SK-N-SH (cell line): ENCODE measurements around the gene MMP2. TPM values are rescaled to one million over a fixed set of nuclear protein-coding genes. Genes with fewer than 3 reads are reported as not detected.
A peak's percentile ranks its signal among the peaks of the same experiment; 100 is the strongest.

ENCODE experiments used
- CTCF ChIA-PET: fragments of 300-600, 350-600 bp; formaldehyde crosslinking; extraction: SDS; loops from one replicate; lab custom pipeline; 2021; lab: Yijun Ruan, JAX
- POLR2A ChIA-PET: fragments of 350-600 bp; sonication (Branson Sonifier 250); formaldehyde crosslinking; extraction: SDS; loops from one replicate; lab custom pipeline; 2020; ENCODE audit warnings: antibody characterized with exemption, inconsistent platforms; lab: Yijun Ruan, JAX
- DNase-seq: peaks from one replicate; pipeline ENCODE4 v3.0.0; 2012
- H2AFZ ChIP-seq: fragments of 200-600 bp; sonication (generic); 2 replicates; pipeline ENCODE4 v1.8.1; 2016; ENCODE audit warnings: antibody characterized with exemption, mild to moderate bottlenecking, low read depth
- H3F3A ChIP-seq: fragments of 200-600 bp; sonication (generic); replicated peaks from 2 replicates; pipeline ENCODE3; 2016; ENCODE audit warnings: antibody characterized with exemption, mild to moderate bottlenecking; ENCODE audit not compliant: insufficient read depth
- H3K27ac ChIP-seq, 2 experiments: fragments of 200-500 bp in 1 of 2; fragments of 200-600 bp in 1 of 2; sonication (Bioruptor generic) in 1 of 2; sonication (generic), shearing (Covaris generic) in 1 of 2; 2 replicates each; pipeline versions ENCODE4 v1.5.1 to v1.6.1; 2014 to 2016; ENCODE audit warnings: low read depth in 2 of 2, inconsistent platforms in 1 of 2, low read length in 1 of 2, mild to moderate bottlenecking in 1 of 2, mixed read lengths in 1 of 2
- H3K27me3 ChIP-seq: fragments of 200-600 bp; sonication (generic), shearing (Covaris generic); 2 replicates; pipeline ENCODE4 v1.6.1; 2016; ENCODE audit warnings: mixed run types; ENCODE audit not compliant: insufficient read depth
- H3K36me3 ChIP-seq, 2 experiments: fragments of 200-500 bp in 1 of 2; fragments of 200-600 bp in 1 of 2; sonication (Bioruptor generic) in 1 of 2; sonication (generic) in 1 of 2; replicated peaks in 1 of 2; 2 replicates each; pipeline versions ENCODE3 to v1.5.1; 2014 to 2016; ENCODE audit warnings: low read length in 1 of 2, mild to moderate bottlenecking in 1 of 2; ENCODE audit not compliant: insufficient read depth in 2 of 2, control insufficient read depth in 1 of 2
- H3K4me1 ChIP-seq, 2 experiments: fragments of 200-500 bp in 1 of 2; fragments of 200-600 bp in 1 of 2; sonication (Bioruptor generic) in 1 of 2; sonication (generic), shearing (Covaris generic) in 1 of 2; 2 replicates each; pipeline versions ENCODE4 v1.5.1 to v1.6.1; 2014 to 2016; ENCODE audit warnings: low read depth in 1 of 2, low read length in 1 of 2, mixed run types in 1 of 2; ENCODE audit not compliant: insufficient read depth in 2 of 2, control insufficient read depth in 1 of 2
- H3K4me2 ChIP-seq: fragments of 200-600 bp; sonication (generic), shearing (Covaris generic); 2 replicates; pipeline ENCODE4 v1.6.1; 2017; ENCODE audit warnings: mixed run types
- H3K4me3 ChIP-seq, 2 experiments: fragments of 200-500 bp in 1 of 2; fragments of 200-600 bp in 1 of 2; sonication (Bioruptor generic) in 1 of 2; sonication (generic), shearing (Covaris generic) in 1 of 2; 2 replicates each; pipeline versions ENCODE4 v1.5.1 to v1.8.1; 2014 to 2016; ENCODE audit warnings: low read depth in 2 of 2, inconsistent platforms in 1 of 2, low read length in 1 of 2, mild to moderate bottlenecking in 1 of 2, mixed read lengths in 1 of 2, moderate library complexity in 1 of 2
- H3K79me2 ChIP-seq: fragments of 200-600 bp; sonication (generic); 2 replicates; pipeline ENCODE4 v1.8.1; 2017; ENCODE audit warnings: mild to moderate bottlenecking; ENCODE audit not compliant: insufficient read depth
- H3K9ac ChIP-seq: fragments of 200-600 bp; sonication (generic); 2 replicates; pipeline ENCODE4 v1.6.1; 2017; ENCODE audit warnings: mixed run types
- H3K9me2 ChIP-seq: fragments of 200-600 bp; sonication (generic); 2 replicates; pipeline ENCODE4 v1.6.1; 2017; ENCODE audit warnings: mixed run types
- H3K9me3 ChIP-seq: fragments of 200-600 bp; sonication (generic); 2 replicates; pipeline ENCODE4 v1.6.1; 2017; ENCODE audit warnings: mixed run types, mild to moderate bottlenecking, moderate library complexity
- H4K20me1 ChIP-seq: fragments of 200-600 bp; sonication (generic); 2 replicates; pipeline ENCODE4 v1.6.1; 2017; ENCODE audit warnings: mild to moderate bottlenecking, mixed run types; ENCODE audit not compliant: insufficient read depth
- CHD2 ChIP-seq: fragments of 150-350 bp; IDR thresholded peaks from 2 replicates; pipeline ENCODE4 v1.6.1; 2018; ENCODE audit warnings: low read length; ENCODE audit not compliant: partially characterized antibody
- ELF1 ChIP-seq: IDR thresholded peaks from 2 replicates; pipeline ENCODE4 v1.4.0; 2012
- EP300 ChIP-seq, 2 experiments: IDR thresholded peaks; 2 replicates each; pipeline versions ENCODE4 v1.4.0 to v1.6.1; 2012; ENCODE audit warnings: borderline replicate concordance in 1 of 2, low read depth in 1 of 2, low read length in 1 of 2
- FOSL2 ChIP-seq: IDR thresholded peaks from 2 replicates; pipeline ENCODE4 v1.4.0; 2012; ENCODE audit warnings: low read depth, mild to moderate bottlenecking, moderate library complexity, borderline replicate concordance
- FOXJ3 ChIP-seq: sonication (generic); formaldehyde crosslinking; IDR thresholded peaks from 2 replicates; pipeline ENCODE4 v1.5.1; 2020; ENCODE audit warnings: mild to moderate bottlenecking, missing genetic modification reagents
- FOXM1 ChIP-seq: IDR thresholded peaks from 2 replicates; pipeline ENCODE4 v1.4.0; 2012; ENCODE audit warnings: low read depth, mild to moderate bottlenecking
- GABPA ChIP-seq: IDR thresholded peaks from 2 replicates; pipeline ENCODE4 v1.4.0; 2012; ENCODE audit warnings: low read depth, mild to moderate bottlenecking
- GATA2 ChIP-seq: sonication (generic); formaldehyde crosslinking; IDR thresholded peaks from 2 replicates; pipeline ENCODE4 v1.5.0; 2020; ENCODE audit warnings: mild to moderate bottlenecking, missing genetic modification reagents
- JUND ChIP-seq: IDR thresholded peaks from 2 replicates; pipeline ENCODE4 v1.4.0; 2012
- MEF2A ChIP-seq: IDR thresholded peaks from 2 replicates; pipeline ENCODE4 v1.4.0; 2012; ENCODE audit warnings: low read depth, borderline replicate concordance
- MXI1 ChIP-seq: IDR thresholded peaks from 2 replicates; pipeline ENCODE4 v1.6.1; 2012; ENCODE audit warnings: mild to moderate bottlenecking, low read depth, low read length, improper control_type of control experiment
- NFIC ChIP-seq: IDR thresholded peaks from 2 replicates; pipeline ENCODE4 v1.4.0; 2012; ENCODE audit warnings: borderline replicate concordance
- NRF1 ChIP-seq: IDR thresholded peaks from 2 replicates; pipeline ENCODE4 v1.6.1; 2012; ENCODE audit warnings: low read depth, mild to moderate bottlenecking, low read length
- POLR2AphosphoS5 ChIP-seq: IDR thresholded peaks from 2 replicates; pipeline ENCODE4 v1.6.1; 2012; ENCODE audit warnings: low read depth, low read length
- RAD21 ChIP-seq: IDR thresholded peaks from 2 replicates; pipeline ENCODE4 v1.6.1; 2012; ENCODE audit warnings: mild to moderate bottlenecking, low read length
- RCOR1 ChIP-seq: fragments of 150-350 bp; IDR thresholded peaks from 2 replicates; pipeline ENCODE4 v1.6.1; 2017; ENCODE audit warnings: antibody characterized with exemption, low read length
- RFX5 ChIP-seq: IDR thresholded peaks from 2 replicates; pipeline ENCODE4 v1.6.1; 2012; ENCODE audit warnings: mild to moderate bottlenecking, improper control_type of control experiment, low read length
- RXRA ChIP-seq: IDR thresholded peaks from 2 replicates; pipeline ENCODE4 v1.4.0; 2012; ENCODE audit warnings: low read depth, mild to moderate bottlenecking, borderline replicate concordance
- SIN3A ChIP-seq: IDR thresholded peaks from 2 replicates; pipeline ENCODE4 v1.6.1; 2012; ENCODE audit warnings: low read depth, mild to moderate bottlenecking, low read length, moderate library complexity, borderline replicate concordance
- SMC3 ChIP-seq: IDR thresholded peaks from 2 replicates; pipeline ENCODE4 v1.6.1; 2012; ENCODE audit warnings: low read depth, low read length, improper control_type of control experiment
- TAF1 ChIP-seq: IDR thresholded peaks from 2 replicates; pipeline ENCODE4 v1.6.1; 2012; ENCODE audit warnings: low read depth, mild to moderate bottlenecking, low read length, moderate library complexity, borderline replicate concordance
- TCF12 ChIP-seq: IDR thresholded peaks from 2 replicates; pipeline ENCODE4 v1.4.0; 2012
- TEAD4 ChIP-seq: IDR thresholded peaks from 2 replicates; pipeline ENCODE4 v1.4.0; 2012; ENCODE audit warnings: mild to moderate bottlenecking, borderline replicate concordance; ENCODE audit not compliant: insufficient read depth
- WGBS: methylation state at CpG from one replicate; pipeline ENCODE4 v1.1.6; 2017; ENCODE audit warnings: low lambda C conversion rate; 5-methylcytosine and 5-hydroxymethylcytosine counted together
- polyA plus RNA-seq, 3 experiments: library from polyadenylated mRNA; depleted of rRNA; stranded (reverse); fragments of >200 nt; gene quantifications; 2 replicates each; pipeline ENCODE4 v1.2.3, GENCODE V29; 2012
- TF ChIP-seq, protein P1 (sequence below): IDR thresholded peaks from 2 replicates; pipeline ENCODE4 v1.6.1; 2012; ENCODE audit warnings: mild to moderate bottlenecking, low read depth, low read length, moderate library complexity
- TF ChIP-seq, protein P2 (sequence below): IDR thresholded peaks from 2 replicates; pipeline ENCODE4 v1.4.0; 2012; ENCODE audit warnings: low read depth
- TF ChIP-seq, protein P3 (sequence below): fragments of 150-350 bp; IDR thresholded peaks from 2 replicates; pipeline ENCODE4 v1.6.1; 2016; ENCODE audit warnings: mild to moderate bottlenecking, low read depth, low read length
- TF ChIP-seq, protein P4 (sequence below): fragments of 200-600 bp; sonication (generic); IDR thresholded peaks from 2 replicates; pipeline ENCODE4 v1.6.1; 2017; ENCODE audit warnings: antibody characterized with exemption, mild to moderate bottlenecking, moderate library complexity

Gene MMP2
- polyA plus RNA-seq, 1 of the 3 experiments (the other 2 are of a cell fraction): 1,101 TPM

DNA sequence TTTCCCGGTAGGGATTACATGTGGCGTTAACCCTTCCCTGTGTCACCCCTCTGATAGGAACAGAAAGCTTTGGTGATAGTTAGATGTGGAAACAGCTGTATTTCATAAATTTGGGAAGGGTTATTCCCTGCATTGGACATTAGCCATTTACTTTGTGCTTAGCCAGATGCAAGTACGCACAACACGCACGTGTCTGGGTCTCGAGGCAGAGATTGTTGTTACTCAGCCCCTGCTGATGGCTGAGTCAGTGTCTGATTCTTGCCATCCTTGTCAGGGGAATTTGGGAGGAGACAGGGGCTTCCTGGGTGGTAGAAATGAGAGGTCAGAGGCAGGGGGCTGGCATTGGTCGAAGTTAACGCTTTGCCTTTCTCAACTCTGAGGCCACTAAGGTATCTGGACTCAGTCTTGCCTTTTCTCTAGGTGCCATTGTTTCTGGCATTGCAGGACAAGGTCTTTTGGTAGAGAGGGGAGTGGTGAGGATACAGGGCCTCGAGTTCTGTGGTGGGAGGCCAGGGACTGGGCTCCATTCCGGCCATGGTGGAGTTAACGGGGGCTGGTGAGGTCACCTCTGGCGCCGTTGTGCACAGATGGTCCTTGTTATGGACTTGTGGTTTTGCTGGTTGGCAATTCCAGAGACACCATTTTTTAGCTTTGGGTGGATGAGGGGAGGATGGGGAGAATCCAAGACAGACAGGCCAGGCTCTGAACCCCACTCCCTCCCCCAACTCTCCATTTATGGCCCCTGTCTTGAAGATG lies 8.2 kb downstream of the MMP2 start:
- no peaks in the 10 kb centered on the region for H3K27me3 ChIP-seq
- H3K4me3 ChIP-seq: no peak overlapping the region
- peaks cover 82 to 90% of the 10 kb centered on the region in 2 experiments for H3K36me3 ChIP-seq
- H3K9me2 ChIP-seq: no peaks in the 10 kb centered on the region
- H3K4me1 ChIP-seq: peaks cover 19 to 31% of the 10 kb centered on the region in 2 experiments; a peak in 3 of 4 replicates
- CTCF ChIA-PET: interaction anchor here (1.2 to 3.3 kb wide), 4 partner anchors 8 to 22 kb away, joined by 3 to 18 read pairs (median 10); no protein-coding TSS in a partner anchor
- H3K4me2 ChIP-seq: peak overlapping the region; percentile 61
- peak overlapping the region; percentile 55; the same call in 1 of the 2 replicates for H3K9ac ChIP-seq
- peaks cover 28% of the 10 kb centered on the region for H3F3A ChIP-seq
- 31% methylated on average over 13 of the region's 13 CpGs for WGBS
- no peak for DNase-seq
- no peak overlapping the region for H2AFZ ChIP-seq
- peak overlapping the region; percentile 81 to 91 for H3K27ac ChIP-seq
- peaks cover 8% of the 10 kb centered on the region for H4K20me1 ChIP-seq
- H3K79me2 ChIP-seq: peaks cover 51% of the 10 kb centered on the region
- POLR2A ChIA-PET: no interaction called here
- H3K9me3 ChIP-seq: no peaks in the 10 kb centered on the region
- TF ChIP-seq SIN3A: peak; percentile 48; the same call in 1 of the 2 replicates
- peak; percentile 51 for TF ChIP-seq JUND
- peak; percentile 65; the same call in 1 of the 2 replicates for TF ChIP-seq POLR2AphosphoS5
- peak; percentile 29; the same call in 1 of the 2 replicates for TF ChIP-seq FOSL2
- peak; percentile 79 for TF ChIP-seq NFIC
- peak; percentile 32; the same call in 1 of the 2 replicates for TF ChIP-seq RXRA
- no peak for TF ChIP-seq MEF2A
- no peak for TF ChIP-seq TAF1
- TF ChIP-seq, protein P1, sequence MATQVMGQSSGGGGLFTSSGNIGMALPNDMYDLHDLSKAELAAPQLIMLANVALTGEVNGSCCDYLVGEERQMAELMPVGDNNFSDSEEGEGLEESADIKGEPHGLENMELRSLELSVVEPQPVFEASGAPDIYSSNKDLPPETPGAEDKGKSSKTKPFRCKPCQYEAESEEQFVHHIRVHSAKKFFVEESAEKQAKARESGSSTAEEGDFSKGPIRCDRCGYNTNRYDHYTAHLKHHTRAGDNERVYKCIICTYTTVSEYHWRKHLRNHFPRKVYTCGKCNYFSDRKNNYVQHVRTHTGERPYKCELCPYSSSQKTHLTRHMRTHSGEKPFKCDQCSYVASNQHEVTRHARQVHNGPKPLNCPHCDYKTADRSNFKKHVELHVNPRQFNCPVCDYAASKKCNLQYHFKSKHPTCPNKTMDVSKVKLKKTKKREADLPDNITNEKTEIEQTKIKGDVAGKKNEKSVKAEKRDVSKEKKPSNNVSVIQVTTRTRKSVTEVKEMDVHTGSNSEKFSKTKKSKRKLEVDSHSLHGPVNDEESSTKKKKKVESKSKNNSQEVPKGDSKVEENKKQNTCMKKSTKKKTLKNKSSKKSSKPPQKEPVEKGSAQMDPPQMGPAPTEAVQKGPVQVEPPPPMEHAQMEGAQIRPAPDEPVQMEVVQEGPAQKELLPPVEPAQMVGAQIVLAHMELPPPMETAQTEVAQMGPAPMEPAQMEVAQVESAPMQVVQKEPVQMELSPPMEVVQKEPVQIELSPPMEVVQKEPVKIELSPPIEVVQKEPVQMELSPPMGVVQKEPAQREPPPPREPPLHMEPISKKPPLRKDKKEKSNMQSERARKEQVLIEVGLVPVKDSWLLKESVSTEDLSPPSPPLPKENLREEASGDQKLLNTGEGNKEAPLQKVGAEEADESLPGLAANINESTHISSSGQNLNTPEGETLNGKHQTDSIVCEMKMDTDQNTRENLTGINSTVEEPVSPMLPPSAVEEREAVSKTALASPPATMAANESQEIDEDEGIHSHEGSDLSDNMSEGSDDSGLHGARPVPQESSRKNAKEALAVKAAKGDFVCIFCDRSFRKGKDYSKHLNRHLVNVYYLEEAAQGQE: no peak
- TF ChIP-seq RCOR1: no peak
- TF ChIP-seq TCF12: peak; percentile 94
- TF ChIP-seq, protein P2, sequence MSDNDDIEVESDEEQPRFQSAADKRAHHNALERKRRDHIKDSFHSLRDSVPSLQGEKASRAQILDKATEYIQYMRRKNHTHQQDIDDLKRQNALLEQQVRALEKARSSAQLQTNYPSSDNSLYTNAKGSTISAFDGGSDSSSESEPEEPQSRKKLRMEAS: peak; percentile 86
- TF ChIP-seq TEAD4: no peak
- TF ChIP-seq NRF1: no peak
- no peak for TF ChIP-seq RAD21
- TF ChIP-seq ELF1: no peak
- peak in 1 of 2 experiments; percentile 88; a peak in 2 of 4 replicates for TF ChIP-seq EP300 (IDR thresholded peaks at IDR 0.05; ENCODE audit: borderline replicate concordance in 1 of 2, low read depth in 1 of 2, low read length in 1 of 2)
- no peak for TF ChIP-seq MXI1
- no peak for TF ChIP-seq FOXM1
- TF ChIP-seq, protein P3, sequence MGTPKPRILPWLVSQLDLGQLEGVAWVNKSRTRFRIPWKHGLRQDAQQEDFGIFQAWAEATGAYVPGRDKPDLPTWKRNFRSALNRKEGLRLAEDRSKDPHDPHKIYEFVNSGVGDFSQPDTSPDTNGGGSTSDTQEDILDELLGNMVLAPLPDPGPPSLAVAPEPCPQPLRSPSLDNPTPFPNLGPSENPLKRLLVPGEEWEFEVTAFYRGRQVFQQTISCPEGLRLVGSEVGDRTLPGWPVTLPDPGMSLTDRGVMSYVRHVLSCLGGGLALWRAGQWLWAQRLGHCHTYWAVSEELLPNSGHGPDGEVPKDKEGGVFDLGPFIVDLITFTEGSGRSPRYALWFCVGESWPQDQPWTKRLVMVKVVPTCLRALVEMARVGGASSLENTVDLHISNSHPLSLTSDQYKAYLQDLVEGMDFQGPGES: no peak
- TF ChIP-seq FOXJ3 (CRISPR knock-in tag): no peak
- no peak for TF ChIP-seq GATA2 (CRISPR knock-in tag)
- no peak for TF ChIP-seq CHD2
- TF ChIP-seq, protein P4, sequence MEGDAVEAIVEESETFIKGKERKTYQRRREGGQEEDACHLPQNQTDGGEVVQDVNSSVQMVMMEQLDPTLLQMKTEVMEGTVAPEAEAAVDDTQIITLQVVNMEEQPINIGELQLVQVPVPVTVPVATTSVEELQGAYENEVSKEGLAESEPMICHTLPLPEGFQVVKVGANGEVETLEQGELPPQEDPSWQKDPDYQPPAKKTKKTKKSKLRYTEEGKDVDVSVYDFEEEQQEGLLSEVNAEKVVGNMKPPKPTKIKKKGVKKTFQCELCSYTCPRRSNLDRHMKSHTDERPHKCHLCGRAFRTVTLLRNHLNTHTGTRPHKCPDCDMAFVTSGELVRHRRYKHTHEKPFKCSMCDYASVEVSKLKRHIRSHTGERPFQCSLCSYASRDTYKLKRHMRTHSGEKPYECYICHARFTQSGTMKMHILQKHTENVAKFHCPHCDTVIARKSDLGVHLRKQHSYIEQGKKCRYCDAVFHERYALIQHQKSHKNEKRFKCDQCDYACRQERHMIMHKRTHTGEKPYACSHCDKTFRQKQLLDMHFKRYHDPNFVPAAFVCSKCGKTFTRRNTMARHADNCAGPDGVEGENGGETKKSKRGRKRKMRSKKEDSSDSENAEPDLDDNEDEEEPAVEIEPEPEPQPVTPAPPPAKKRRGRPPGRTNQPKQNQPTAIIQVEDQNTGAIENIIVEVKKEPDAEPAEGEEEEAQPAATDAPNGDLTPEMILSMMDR: no peak
- no peak for TF ChIP-seq SMC3
- no peak for TF ChIP-seq RFX5
- TF ChIP-seq GABPA: no peak
